Activated CD4-positive, alpha-beta T cell treated with anti-CD3 and anti-CD28 coated beads for 36 hours (primary cell): Measurements from ENCODE around the gene FSTL5. TPM values are rescaled to one million over a fixed set of nuclear protein-coding genes. Genes with fewer than 3 reads are reported as not detected.

ENCODE experiments used
- ATAC-seq: fragments of 200-7000 bp; cut with Tn5 transposase; one replicate; pipeline ENCODE4 v1.10.0; 2021; ENCODE audit warnings: mild to moderate bottlenecking, moderate library complexity
- CTCF ChIA-PET: fragments of 350-600 bp; sonication (Branson Sonifier 250); formaldehyde crosslinking; loops from one replicate; lab custom pipeline; 2021; ENCODE audit warnings: antibody characterized with exemption; lab: Charles Lee
- POLR2A ChIA-PET: fragments of 350-600 bp; sonication (Branson Sonifier 250); formaldehyde crosslinking; loops from one replicate; lab custom pipeline; 2021; ENCODE audit warnings: antibody characterized with exemption, inconsistent platforms; lab: Charles Lee
- DNase-seq: peaks from one replicate; pipeline ENCODE4 v3.0.0-alpha.2; 2020
- H3K27ac Mint-ChIP-seq: one replicate; pipeline ENCODE4 v1.8.0; 2021; ENCODE audit warnings: mixed read lengths
- H3K27me3 Mint-ChIP-seq: one replicate; pipeline ENCODE4 v1.8.0; 2021; ENCODE audit warnings: mixed read lengths
- H3K36me3 Mint-ChIP-seq: one replicate; pipeline ENCODE4 v1.8.0; 2021; ENCODE audit warnings: low read depth, mixed read lengths
- H3K4me1 Mint-ChIP-seq: one replicate; pipeline ENCODE4 v1.8.0; 2021; ENCODE audit warnings: mixed read lengths
- H3K4me3 Mint-ChIP-seq: one replicate; pipeline ENCODE4 v1.8.0; 2021; ENCODE audit warnings: mild to moderate bottlenecking, moderate library complexity, mixed read lengths
- H3K9me3 Mint-ChIP-seq: one replicate; pipeline ENCODE4 v1.8.0; 2021; ENCODE audit warnings: low read depth, mixed read lengths
- intact Hi-C, 2 experiments: fragments of 100-400 bp; cut with DNase I in 1 of 2; cut with micrococcal nuclease in 1 of 2; formaldehyde crosslinking; loops; one replicate each; pipeline versions ENCODE4 v1.14.2 to v1.15.1; 2022 to 2024; cut with DNase I, micrococcal nuclease
- total RNA-seq, 2 experiments: library from RNA; stranded (reverse); gene quantifications; one replicate each; pipeline ENCODE4 v1.2.3, GENCODE V29; 2021

FSTL5 gene
- total RNA-seq, 2 experiments from 2014 or later, result not detected

DNA sequence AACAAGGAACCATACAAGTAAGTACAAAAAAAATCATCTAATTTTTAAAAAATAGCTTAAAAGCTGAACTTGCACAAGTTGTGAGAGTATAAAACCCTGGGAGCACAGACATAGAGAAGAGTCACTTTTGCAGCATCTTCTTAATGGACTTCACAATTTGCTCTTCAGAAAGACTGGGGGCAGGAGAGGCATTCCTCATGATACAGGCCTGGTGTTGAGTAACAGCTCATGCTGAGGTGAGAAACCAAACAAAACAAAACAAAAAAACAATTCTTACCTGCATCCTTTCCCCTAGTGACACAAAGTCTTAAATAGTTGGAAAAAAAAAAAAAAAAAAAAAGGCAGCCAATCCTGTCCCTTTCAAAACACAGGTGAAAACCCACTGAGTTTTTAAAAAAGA is 562.8 kb downstream of the FSTL5 start:
- Mint-ChIP-seq H3K27me3 (no peaks in the 10 kb centered on the region), H3K4me1 (no peaks in the 10 kb centered on the region), H3K27ac (no peak overlapping the region), H3K36me3 (no peaks in the 10 kb centered on the region), H3K4me3 (no peak overlapping the region), H3K9me3 (peaks cover 6% of the 10 kb centered on the region)
- POLR2A ChIA-PET, result no interaction called here
- ATAC-seq, result no peak
- no peak for DNase-seq
- CTCF ChIA-PET, result no interaction called here
- intact Hi-C loops, result no loop called here

DNA sequence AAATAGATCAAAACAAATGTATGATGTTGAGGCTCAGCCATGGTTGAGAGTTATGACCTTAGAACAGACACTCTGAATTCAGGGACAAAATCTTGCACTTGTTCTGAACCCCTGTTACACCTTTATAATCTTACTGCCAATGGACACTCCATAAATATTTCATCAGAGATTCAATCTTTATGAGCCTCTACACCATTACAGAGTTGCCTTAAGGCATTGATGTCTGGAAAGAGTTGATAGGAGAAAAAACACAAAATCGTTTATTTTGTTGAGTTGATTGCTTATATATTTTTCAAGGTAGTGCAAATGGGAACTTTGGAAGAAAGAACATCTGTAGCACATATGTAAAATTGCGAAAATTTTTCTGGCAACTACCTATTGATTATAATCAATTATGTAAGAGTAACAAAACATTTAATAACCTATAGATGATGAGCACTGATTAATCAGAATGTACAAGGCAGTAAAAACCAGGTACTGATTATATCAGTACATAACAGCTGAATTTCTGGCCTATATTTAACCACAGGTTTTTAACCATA is 568.5 kb downstream of the FSTL5 start:
- Mint-ChIP-seq H3K4me3 (no peak overlapping the region), H3K27ac (no peak overlapping the region)

DNA sequence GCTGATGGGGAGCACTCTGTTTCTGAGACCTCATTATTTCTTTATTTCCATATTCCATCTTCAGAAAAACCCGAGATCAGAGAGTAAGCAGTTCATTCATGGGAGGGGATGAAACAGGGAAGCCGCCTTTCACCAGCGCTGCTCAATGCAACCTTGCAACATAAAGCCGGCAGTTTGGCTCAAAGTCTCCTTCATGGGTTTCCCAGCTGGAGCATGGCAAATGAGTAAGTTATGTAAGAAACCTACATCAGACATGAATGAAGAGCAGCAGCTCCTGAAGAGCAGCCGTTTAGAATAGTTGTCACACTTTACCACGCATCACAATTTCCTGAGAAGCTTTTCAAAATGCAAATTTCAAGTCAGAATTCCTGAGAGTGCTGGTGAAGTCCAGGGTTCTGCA is 578.8 kb downstream of the FSTL5 start:
- Mint-ChIP-seq H3K4me3 (no peak overlapping the region), H3K36me3 (no peaks in the 10 kb centered on the region), H3K4me1 (no peaks in the 10 kb centered on the region), H3K9me3 (peaks cover 4% of the 10 kb centered on the region), H3K27me3 (no peaks in the 10 kb centered on the region), H3K27ac (no peak overlapping the region)
- ATAC-seq (no peak), DNase-seq (no peak)
- intact Hi-C loops, result no loop called here
- POLR2A ChIA-PET, result no interaction called here
- CTCF ChIA-PET, result no interaction called here

More for the DNA sequence above, 568.5 kb downstream of the FSTL5 start:
- Mint-ChIP-seq H3K36me3 (no peaks in the 10 kb centered on the region), H3K27me3 (no peaks in the 10 kb centered on the region), H3K9me3 (peaks cover 4% of the 10 kb centered on the region), H3K4me1 (no peaks in the 10 kb centered on the region)
- no peak for ATAC-seq
- intact Hi-C loops, result no loop called here
- no peak for DNase-seq
- ChIA-PET CTCF (no interaction called here), POLR2A (no interaction called here)

DNA sequence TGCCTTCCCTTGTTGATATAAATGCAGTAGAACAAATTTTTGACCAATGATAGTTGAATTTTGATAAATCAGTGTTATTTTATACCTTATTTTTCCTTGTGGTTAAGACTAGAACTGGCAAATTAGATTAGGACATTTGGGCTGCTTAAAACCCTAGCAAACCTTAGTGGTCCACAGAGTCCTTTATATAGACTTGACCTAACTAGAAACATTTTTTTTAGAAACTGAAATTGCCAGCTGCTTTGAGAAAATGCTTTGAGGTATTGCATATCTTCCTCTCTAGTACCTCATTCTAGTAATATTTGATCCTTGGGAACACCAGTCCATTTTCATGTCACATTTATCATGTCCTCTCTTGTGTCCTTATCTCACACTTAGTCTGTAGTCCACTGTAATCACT is 580.3 kb downstream of the FSTL5 start:
- intact Hi-C loops, result no loop called here
- CTCF ChIA-PET, result no interaction called here
- no peaks in the 10 kb centered on the region for H3K27me3 Mint-ChIP-seq
- DNase-seq, result no peak
- H3K4me1 Mint-ChIP-seq, result no peaks in the 10 kb centered on the region
- peaks cover 4% of the 10 kb centered on the region for H3K9me3 Mint-ChIP-seq
- ATAC-seq, result no peak
- no peak overlapping the region for H3K4me3 Mint-ChIP-seq
- H3K36me3 Mint-ChIP-seq, result no peaks in the 10 kb centered on the region
- POLR2A ChIA-PET, result no interaction called here
- no peak overlapping the region for H3K27ac Mint-ChIP-seq

DNA sequence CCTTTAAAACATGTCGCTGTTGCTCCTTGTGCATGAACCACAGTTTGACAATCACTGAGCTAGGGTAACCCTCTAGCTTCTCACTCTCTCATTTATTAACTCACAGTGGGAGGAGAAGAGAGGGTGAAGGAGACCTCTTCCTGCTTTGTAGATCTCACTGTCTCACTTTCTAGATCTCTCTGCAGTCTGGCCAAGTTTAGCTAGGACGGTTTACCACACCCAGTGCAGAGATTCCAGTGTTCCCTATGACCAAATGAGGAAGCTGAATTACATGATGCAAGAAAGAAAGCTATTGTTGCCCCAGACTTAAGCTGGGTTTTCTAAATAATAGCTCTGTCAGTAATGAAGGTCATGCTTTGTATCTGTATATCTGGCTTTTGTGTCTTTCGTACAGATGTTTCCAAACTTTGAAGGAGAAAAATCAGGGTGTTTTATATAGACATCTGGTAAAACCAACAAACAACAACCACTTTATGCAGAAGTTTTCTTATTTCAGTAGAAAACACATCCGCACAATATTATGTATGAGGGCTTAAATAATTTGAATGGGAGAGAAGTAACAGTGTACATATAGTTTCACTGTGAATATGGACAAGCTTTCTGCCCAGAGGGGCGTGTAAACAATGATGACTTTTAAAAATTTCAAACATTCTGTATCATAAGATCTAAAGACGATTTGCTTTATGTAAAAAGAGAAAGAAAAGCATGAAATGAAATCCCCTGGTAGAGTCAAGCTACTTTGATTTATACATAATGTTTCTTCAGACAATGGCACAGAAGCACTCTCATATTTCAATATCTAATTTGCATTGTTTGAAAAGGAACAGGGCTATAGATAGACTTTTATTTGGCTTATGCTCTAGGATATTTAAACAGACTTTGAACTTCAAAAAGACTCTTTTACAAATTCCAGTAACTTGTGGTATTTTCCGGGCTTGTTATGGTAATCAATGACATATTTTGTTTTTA is 582.3 kb downstream of the FSTL5 start:
- ATAC-seq (no peak), DNase-seq (no peak)
- Mint-ChIP-seq H3K4me1 (no peaks in the 10 kb centered on the region), H3K4me3 (no peak overlapping the region), H3K36me3 (no peaks in the 10 kb centered on the region), H3K27me3 (no peaks in the 10 kb centered on the region), H3K27ac (no peak overlapping the region), H3K9me3 (peaks cover 4% of the 10 kb centered on the region)
- CTCF ChIA-PET, result interaction anchor here (0.9 kb wide), 1 partner anchor 12 kb away, joined by 4 read pairs; no protein-coding TSS in a partner anchor
- intact Hi-C loops, result no loop called here
- POLR2A ChIA-PET, result no interaction called here

DNA sequence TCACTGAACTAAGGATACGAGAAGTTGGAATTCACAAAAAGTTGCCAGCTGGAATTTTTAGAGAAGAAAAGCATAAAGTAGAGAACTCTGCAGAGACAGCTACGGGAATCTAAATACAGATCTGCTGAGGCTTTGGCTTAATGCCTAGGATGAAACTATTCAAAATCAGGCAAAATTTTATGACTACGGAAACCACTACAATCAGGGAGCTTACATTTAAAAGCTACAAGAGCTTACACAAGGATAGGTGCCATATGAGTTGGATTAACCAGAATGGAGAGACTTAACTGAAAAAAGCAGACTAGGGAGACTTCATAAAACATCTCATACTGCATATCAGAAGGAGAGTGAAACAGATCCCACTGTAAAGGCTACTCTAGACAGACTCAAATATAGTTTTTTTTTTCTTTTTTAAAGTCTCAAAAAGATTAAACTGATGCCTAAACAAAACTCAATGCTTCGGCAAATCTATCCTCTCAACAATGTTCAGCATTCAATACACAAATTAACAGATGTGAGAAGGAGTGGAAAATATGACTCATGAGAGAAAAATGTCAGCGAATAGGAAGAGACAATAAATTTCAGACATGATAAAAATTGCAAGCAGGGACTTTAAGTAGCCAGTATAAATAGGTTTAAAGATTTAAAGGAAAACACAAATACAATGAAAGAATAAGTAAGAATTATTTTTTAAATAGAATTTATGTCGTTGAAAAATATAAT is 586.1 kb downstream of the FSTL5 start:
- Mint-ChIP-seq H3K4me3 (no peak overlapping the region), H3K4me1 (no peaks in the 10 kb centered on the region), H3K27ac (no peak overlapping the region), H3K9me3 (peaks cover 12% of the 10 kb centered on the region), H3K36me3 (no peaks in the 10 kb centered on the region), H3K27me3 (no peaks in the 10 kb centered on the region)
- ChIA-PET POLR2A (no interaction called here), CTCF (no interaction called here)
- ATAC-seq (no peak), DNase-seq (no peak)
- intact Hi-C loops, result no loop called here

DNA sequence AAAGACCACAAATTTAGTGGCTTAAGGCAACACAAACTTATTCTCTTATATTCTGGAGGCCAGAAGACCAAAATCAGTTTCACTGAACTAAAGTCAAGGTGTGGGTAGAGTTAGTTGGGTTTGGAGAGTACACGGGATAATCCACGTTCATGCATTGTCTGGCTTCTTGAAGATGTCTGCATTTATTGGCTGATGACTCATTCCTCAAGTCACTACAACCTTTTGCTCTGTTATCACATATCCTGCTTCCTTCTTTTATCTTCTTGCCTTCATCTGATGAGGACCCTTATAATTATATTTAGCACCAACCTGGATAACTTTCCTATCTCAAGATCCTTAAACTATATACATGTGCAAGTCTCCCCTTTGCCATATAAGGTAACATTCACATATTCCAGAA is 590.0 kb downstream of the FSTL5 start:
- intact Hi-C loops, result no loop called here
- DNase-seq, result no peak
- H3K4me1 Mint-ChIP-seq, result no peaks in the 10 kb centered on the region
- peaks cover 16% of the 10 kb centered on the region for H3K9me3 Mint-ChIP-seq
- H3K27me3 Mint-ChIP-seq, result no peaks in the 10 kb centered on the region
- H3K36me3 Mint-ChIP-seq, result no peaks in the 10 kb centered on the region
- ChIA-PET POLR2A (no interaction called here), CTCF (no interaction called here)
- ATAC-seq, result no peak
- no peak overlapping the region for H3K27ac Mint-ChIP-seq
- H3K4me3 Mint-ChIP-seq, result no peak overlapping the region

DNA sequence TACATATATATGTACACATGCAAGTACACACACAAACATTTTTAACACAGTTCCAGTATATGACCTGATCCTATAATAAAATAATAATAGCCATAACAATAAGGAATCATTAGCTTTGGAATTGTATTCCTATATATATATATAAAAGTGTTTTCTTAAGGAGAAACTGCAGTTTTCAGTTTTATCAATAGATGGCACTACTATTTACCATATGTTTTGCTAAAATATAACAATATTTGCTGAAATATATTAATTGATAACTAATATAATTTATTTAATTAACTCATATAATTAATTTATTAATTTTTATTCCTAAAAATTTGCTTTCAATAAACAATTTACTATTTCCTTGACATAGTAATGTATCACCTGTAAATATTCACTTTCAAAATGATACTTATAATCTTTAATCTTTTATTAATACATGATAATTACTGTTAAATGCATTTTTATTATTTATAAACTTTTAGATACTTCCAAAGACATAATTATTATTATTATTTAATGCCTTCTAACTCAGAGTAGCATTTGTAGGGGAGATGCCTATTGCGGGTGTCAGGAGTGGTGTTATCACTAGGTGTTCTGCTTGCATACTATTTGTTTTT is 599.5 kb downstream of the FSTL5 start:
- ChIA-PET CTCF (no interaction called here), POLR2A (no interaction called here)
- Mint-ChIP-seq H3K9me3 (peaks cover 3% of the 10 kb centered on the region), H3K4me3 (no peak overlapping the region), H3K36me3 (no peaks in the 10 kb centered on the region), H3K4me1 (no peaks in the 10 kb centered on the region), H3K27ac (no peak overlapping the region), H3K27me3 (no peaks in the 10 kb centered on the region)
- ATAC-seq (no peak), DNase-seq (no peak)
- intact Hi-C loops, result no loop called here

DNA sequence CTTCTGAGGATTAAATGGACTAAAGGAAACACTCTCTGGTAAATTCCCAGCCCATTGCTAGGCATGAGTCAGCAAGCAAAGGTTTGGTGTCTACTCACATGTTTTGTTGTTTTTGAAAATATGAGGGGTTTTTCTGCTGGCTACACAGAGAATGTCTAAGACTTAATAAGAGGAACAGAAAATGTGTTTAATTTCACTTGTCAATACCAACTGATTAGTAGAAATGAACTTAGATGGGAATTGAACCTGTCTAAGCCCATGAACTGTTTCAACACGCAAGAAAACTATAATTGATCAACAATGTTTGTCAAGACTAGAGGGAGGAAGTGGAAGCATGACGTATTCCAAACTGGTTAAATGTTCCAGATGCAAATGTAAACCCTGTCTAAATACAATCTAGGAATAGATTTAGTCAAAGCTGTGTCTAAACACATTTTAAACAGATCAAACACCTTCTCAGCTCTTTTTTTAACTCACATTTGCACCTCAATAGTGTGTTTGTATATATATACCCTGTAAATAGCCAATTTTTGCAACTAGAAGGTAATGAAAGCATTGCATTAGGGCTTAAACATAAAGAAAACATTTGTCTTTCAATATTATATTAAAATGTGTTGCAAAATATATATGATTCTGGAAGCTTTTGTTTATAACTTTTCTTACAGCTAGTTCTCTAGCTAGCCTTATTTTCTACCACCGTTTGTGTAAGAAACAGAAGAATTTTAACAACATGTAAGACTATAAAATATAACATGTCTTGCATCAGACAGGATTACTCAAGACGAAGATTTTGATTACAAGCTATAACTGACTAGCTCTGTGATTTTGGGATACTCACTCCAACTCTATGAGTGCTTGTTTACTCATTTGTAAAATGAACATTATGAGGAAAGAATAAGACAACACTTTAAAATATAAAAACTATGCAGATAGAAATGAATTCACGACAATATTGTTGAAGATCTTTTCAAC is 607.8 kb downstream of the FSTL5 start:
- Mint-ChIP-seq H3K36me3 (no peaks in the 10 kb centered on the region), H3K4me1 (no peaks in the 10 kb centered on the region), H3K9me3 (no peaks in the 10 kb centered on the region), H3K4me3 (no peak overlapping the region), H3K27me3 (no peaks in the 10 kb centered on the region), H3K27ac (no peak overlapping the region)
- ChIA-PET CTCF (no interaction called here), POLR2A (no interaction called here)
- intact Hi-C loops, result no loop called here
- ATAC-seq, result no peak
- DNase-seq, result no peak

DNA sequence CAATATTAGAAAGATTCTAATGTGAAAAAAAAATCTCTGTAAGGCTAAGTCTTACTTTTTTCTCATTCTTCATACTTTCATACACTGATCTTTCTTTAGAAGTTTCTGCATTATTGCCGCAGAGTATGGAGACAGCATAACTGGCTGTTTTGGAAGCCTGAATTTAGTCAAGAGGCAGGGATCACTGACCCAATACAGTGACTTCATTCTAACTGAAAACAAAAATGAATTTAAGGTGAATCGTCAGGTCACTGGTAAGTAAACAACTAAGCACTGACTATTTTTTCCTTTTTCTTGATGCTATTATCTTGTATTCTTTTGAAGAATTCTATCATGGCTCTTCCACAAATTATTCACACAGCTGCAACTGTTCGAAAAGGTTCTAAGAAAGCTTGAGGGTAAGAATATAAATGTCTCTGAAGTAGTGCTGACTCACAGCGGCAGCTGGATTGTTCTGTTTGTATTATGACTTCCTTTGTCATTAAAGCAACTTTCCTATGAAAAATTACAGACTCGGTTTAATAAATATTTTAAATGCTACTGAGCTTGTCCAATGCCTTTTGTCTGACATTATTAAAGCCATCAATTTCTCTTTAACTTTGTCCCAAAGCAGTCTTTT is 609.3 kb downstream of the FSTL5 start:
- no peaks in the 10 kb centered on the region for H3K9me3 Mint-ChIP-seq
- intact Hi-C loops, result no loop called here
- no peak for ATAC-seq
- ChIA-PET POLR2A (no interaction called here), CTCF (no interaction called here)
- H3K36me3 Mint-ChIP-seq, result no peaks in the 10 kb centered on the region
- no peak overlapping the region for H3K27ac Mint-ChIP-seq
- no peak for DNase-seq
- no peaks in the 10 kb centered on the region for H3K4me1 Mint-ChIP-seq
- no peaks in the 10 kb centered on the region for H3K27me3 Mint-ChIP-seq
- no peak overlapping the region for H3K4me3 Mint-ChIP-seq
